CD4-positive, alpha-beta T cell treated with Interleukin-10 for 1 hour (primary cell): ENCODE results near the gene CTAGE15.
"Not testable (repeated sequence)": the region's sequence is repeated elsewhere in the genome, so short reads cannot be mapped to it uniquely, and the experiment has no call there.

Experiments used
- DNase-seq: peaks from one replicate; pipeline ENCODE4 v3.0.0-alpha.2; 2020

CTAGE15 gene

GRCh38 chr7:143571501-143571900 lies at the start of gene CTAGE15:
TSS of gene CTAGE15 (plus strand) at chr7:143571801. CDS start at chr7:143571818, 17 bp downstream.
- not testable (repeated sequence) for DNase-seq

- not testable (repeated sequence) for DNase-seq
Measured at GRCh38 chr7:143522309-143522916, 49.2 kb upstream of the CTAGE15 start.

GRCh38 chr7:143531169-143531926 lies 40.3 kb upstream of the CTAGE15 start:
- not testable (repeated sequence) for DNase-seq

DNA sequence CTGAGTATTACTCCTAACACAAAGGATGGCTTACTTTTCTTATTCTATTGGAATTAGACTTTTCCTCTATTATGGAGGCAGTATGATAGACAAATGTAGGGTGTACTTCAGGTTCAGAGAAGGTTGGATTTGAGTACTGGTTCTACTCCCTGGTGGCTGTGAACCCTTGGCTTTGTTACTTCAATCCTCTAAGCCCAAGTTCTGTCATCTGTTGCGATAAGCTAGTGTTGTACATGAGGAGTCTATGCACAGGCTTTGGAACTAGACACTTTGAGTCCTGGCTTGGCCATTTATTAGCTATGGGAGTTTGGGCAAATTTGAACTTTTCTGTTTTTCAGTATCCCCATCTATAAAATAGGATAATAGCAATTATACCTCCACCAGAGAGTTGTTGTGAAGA lies 39.7 kb upstream of the CTAGE15 start:
- DNase-seq: not testable (repeated sequence)

- not testable (repeated sequence) for DNase-seq
Measured at GRCh38 chr7:143533213-143533839, 38.3 kb upstream of the CTAGE15 start.

DNA sequence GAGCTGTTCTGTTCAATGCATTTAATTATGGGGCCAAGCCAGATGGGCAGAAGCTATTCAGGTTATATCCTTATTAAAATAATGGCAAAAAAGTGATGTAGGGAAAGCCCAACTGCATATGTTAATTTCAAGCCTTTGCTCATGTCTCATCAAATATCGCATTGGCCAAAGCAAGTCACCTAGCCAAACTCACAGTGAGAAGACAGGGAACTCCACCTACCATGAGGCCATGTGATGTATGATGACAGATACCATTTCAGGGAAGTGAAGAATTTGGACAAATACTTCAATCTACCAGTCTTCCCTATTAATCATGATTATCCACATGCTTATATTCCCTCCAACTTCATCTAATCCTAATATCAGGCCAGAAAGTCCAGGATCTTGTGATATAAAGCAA lies 35.2 kb upstream of the CTAGE15 start:
- not testable (repeated sequence) for DNase-seq

GRCh38 chr7:143543288-143544038 lies 28.1 kb upstream of the CTAGE15 start:
- not testable (repeated sequence) for DNase-seq

DNA sequence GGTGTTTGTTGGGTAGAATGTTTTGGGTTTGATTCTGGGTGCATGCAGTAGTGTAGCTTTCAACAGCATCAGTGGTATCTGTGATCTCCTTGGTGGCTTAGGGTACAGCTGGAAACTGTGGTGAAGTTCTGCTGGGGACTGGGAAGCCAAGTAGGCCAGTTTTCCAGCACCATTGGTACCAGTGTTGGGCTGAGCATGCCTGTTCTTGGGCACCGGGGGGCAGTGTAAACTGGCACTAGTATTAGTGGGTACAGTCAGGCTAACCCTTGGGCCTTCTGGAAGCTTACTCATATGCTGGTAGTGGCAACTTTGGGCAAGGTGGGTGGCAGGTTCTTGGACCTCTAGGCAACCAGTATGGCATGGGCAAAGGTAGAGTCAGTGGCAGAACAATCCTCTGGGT lies 15.6 kb upstream of the CTAGE15 start:
- not testable (repeated sequence) for DNase-seq

GRCh38 chr7:143563306-143563705 lies 8.3 kb upstream of the CTAGE15 start:
- DNase-seq: not testable (repeated sequence)

DNA sequence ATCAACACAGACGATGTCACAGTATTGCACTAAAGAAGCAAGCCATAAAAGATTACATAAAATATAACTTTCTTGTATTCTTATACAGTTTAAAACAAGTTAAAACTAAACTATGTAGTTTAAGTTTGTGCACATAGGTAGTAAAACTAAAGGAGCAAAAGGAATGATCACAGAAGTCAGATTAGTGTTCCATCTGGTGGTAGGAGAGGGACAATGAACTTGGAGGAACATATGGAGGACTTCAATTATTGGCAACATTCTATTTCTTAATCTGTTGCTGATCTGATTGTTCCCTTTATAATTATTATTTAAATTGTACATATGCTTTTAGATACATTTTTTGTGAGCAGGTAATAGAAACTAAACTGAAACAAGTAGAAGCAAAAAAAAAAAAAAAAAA lies 5.6 kb upstream of the CTAGE15 start:
- not testable (repeated sequence) for DNase-seq

GRCh38 chr7:143588183-143588582 lies 16.6 kb downstream of the CTAGE15 start:
- not testable (repeated sequence) for DNase-seq

DNA sequence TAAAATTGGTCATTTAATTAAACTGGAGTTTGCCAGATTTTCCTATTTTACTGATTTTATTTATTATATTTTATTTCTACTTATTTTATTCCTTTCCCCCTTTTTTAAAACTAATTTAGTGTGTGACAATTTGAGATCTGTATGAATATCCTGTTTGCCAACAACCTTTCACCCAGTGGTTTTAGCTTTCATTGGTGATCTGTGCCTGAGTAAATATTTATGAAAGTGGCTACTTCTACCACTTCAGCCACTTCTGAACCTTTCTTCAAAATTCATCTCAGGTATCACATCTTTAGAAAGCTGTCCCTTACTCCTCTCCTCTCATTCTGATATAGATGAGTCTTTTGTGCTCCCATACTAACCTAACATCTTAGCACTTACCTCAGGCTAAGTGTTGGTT lies 18.3 kb downstream of the CTAGE15 start:
- not testable (repeated sequence) for DNase-seq

DNA sequence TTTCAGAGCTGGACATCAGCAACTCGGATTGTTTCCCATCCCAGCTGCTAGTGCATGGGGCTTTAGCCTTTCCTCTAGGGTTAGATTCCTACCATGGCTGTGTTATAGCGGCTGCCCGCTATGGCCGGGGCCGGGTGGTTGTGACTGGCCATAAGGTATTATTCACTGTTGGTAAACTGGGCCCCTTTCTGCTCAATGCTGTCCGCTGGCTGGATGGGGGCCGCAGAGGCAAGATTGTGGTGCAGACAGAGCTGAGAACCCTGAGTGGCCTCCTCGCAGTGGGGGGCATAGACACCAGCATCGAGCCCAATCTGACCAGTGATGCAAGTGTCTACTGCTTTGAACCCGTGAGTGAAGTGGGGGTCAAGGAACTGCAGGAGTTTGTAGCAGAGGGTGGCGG lies 26.5 kb downstream of the CTAGE15 start:
- DNase-seq: not testable (repeated sequence)

DNA sequence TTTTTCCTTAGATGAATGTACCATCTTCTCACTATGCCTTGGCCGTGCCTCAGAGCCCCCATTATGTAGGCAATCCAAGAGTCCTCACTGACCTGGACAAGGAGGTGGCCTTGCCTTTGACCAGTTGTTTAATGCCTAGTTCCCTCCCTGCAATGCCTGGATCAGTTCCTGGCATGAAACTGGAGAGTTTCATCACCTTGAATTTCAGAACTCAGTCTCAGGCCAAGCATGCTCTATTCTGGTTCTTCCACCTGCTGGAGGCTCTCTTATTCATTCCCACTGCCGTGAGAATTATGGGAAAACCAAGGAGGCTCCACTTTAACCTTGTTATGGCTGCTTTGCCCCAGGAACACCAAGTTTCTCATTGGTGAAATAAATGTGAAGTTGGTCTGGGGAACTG lies 31.9 kb downstream of the CTAGE15 start:
- DNase-seq: not testable (repeated sequence)

GRCh38 chr7:143606088-143606487 lies 34.5 kb downstream of the CTAGE15 start:
- not testable (repeated sequence) for DNase-seq

DNA sequence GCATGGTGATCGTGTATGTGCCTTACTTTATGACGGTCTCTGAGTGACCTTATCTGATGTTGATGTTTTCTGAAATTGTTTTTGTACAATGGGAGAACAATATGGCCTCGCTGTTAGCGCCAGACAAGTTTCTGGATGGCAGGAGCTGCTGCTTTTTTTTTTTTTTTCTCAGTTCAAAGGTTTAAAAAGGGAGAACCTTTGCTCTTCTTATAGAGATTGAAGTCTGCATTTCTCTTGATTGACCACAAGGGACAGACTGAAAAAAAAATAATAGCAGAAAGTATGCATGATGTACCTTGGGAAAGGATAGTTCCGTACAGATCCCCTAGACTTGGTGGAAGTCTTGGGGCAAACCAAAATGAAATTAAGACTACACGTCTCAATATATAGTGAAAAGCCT lies 43.9 kb downstream of the CTAGE15 start:
- DNase-seq: not testable (repeated sequence)

GRCh38 chr7:143617204-143617603 lies 45.6 kb downstream of the CTAGE15 start:
- not testable (repeated sequence) for DNase-seq

DNA sequence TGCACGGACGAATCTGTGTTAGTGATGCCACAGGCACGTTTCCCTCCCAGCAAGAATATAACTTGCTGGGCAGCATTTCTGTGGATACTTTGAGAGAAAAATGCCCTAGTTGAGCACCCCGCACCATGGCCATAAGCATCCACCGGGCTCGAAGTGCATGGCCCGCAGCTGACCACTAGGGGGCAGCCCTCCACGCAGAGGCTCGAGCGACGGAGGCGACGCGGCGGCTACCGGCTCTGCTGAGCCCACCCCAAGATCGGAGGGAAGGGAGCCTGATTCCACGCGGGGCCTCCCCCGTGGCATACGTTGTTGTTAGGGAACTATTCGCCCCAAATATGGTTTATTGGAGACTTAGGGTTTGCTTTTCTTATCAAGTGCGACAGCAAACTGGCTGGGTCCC lies 48.5 kb downstream of the CTAGE15 start:
- not testable (repeated sequence) for DNase-seq

GRCh38 chr7:143620646-143621045 lies 49.0 kb downstream of the CTAGE15 start, which contains the start of gene TCAF2:
TSS of gene TCAF2 (plus strand) at chr7:143620974.
- peak; percentile 78 for DNase-seq

DNA sequence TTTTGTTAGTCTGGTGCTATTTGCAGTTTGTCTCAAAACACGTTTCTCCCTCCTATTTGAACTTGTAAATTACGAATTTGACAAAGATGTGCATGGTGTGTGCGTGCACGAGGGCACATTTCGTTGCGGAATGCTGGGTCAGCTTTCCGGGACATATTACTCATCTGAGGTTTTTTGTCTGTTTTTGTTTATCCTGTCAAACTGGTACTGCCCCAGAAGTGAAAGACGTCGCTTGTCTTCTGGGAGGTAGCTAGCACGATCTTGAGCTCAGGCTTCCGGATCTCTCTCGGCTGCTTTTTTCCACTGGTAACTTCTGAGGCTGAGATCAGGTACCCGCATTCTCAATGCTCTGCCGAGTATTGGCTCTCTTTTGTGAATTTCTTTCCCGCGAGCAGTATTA lies 49.6 kb downstream of the CTAGE15 start:
- not testable (repeated sequence) for DNase-seq

DNA sequence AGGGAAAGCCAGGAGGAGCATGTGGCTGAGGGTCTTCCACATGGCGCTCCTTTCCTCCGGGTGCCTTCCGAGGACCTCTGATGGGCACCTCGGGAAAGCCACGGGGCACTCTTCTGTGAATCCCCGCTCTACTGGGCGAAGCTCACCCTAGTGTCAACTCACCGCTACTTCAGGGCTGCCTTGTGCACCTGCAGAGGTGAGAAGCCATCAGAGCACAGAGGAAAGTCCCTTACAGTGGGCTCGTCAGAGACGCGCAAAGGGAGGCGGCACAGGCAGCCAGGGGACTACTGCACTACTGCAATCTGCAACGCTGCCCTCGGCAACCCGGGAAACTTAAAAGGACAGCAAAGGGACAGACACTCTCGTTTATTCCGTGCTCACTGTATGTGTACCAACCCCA lies 50.5 kb downstream of the CTAGE15 start:
- not testable (repeated sequence) for DNase-seq
